ENCODE results near the gene GBF1.

GBF1 gene

GRCh38 chr10:102425444-102425843 is 180.1 kb downstream of the GBF1 start:
- no peak for DNase-seq (ENCODE audit: low read depth)

- no peak for DNase-seq (ENCODE audit: low read depth)
These were observed 181.5 kb downstream of the GBF1 start for GRCh38 chr10:102426803-102427287.

- DNase-seq (ENCODE audit: low read depth), result no peak
These were observed 184.1 kb downstream of the GBF1 start for GRCh38 chr10:102429468-102429867.

GRCh38 chr10:102431452-102432124 is 186.3 kb downstream of the GBF1 start:
- DNase-seq (ENCODE audit: low read depth), result no peak
